Ascending aorta (tissue), 2 donors: Measurements from ENCODE around the gene PTPRCAP. TPM values are rescaled to one million over a fixed set of nuclear protein-coding genes. Genes with fewer than 3 reads are reported as not detected.

Experiments
- DNase-seq, 2 donors: peaks; one replicate each; pipeline ENCODE4 v3.0.0-alpha.2; 2019; ENCODE audit warnings: low spot score in 2 of 2
- H3K27ac ChIP-seq, 2 donors: fragments of 200-600 bp; sonication (generic); one replicate each; pipeline ENCODE4 v1.5.1; 2016 to 2017; ENCODE audit warnings: mild to moderate bottlenecking in 1 of 2
- H3K27me3 ChIP-seq: fragments of 200-600 bp; sonication (generic); one replicate; pipeline ENCODE4 v1.5.1; 2017
- H3K36me3 ChIP-seq, 2 donors: fragments of 200-600 bp; sonication (generic); one replicate each; pipeline ENCODE4 v1.5.1; 2016
- H3K4me1 ChIP-seq, 2 donors: fragments of 200-600 bp; sonication (generic); one replicate each; pipeline ENCODE4 v1.5.1; 2016 to 2017; ENCODE audit warnings: mild to moderate bottlenecking in 1 of 2
- H3K4me3 ChIP-seq, 2 donors: fragments of 200-600 bp; sonication (generic); one replicate each; pipeline ENCODE4 v1.5.1; 2016 to 2017; ENCODE audit warnings: mild to moderate bottlenecking in 1 of 2
- H3K9me3 ChIP-seq, 2 donors: fragments of 200-600 bp; sonication (generic); one replicate each; pipeline ENCODE4 v1.5.1; 2016
- intact Hi-C: fragments of 100-400 bp; cut with DNase I; formaldehyde crosslinking; loops from one replicate; pipeline ENCODE4 v1.15.1; 2023
- total RNA-seq: library from RNA; depleted of rRNA; stranded (reverse); fragments of >200 nt; gene quantifications from one replicate; pipeline ENCODE4 v1.1.0, GENCODE V29; 2016
- TF ChIP-seq, protein P1 (sequence below), 3 experiments: fragments of 200-600 bp in 2 of 3; fragments of 450-650 bp in 1 of 3; sonication (generic) in 2 of 3; IDR thresholded peaks; one replicate each; pipeline ENCODE4 v1.5.1; 2016 to 2019; ENCODE audit warnings: antibody characterized with exemption in 3 of 3, mild to moderate bottlenecking in 1 of 3, moderate library complexity in 1 of 3

Gene PTPRCAP
- total RNA-seq, 1 donor from 2014 or later = 26.6 TPM

- H3K4me3 ChIP-seq = no peak overlapping the region
- peak overlapping the region; percentile 52 to 53 for H3K27ac ChIP-seq
- no peaks in the 10 kb centered on the region for H3K9me3 ChIP-seq
- intact Hi-C loops = no loop called here
- TF ChIP-seq, protein P1, sequence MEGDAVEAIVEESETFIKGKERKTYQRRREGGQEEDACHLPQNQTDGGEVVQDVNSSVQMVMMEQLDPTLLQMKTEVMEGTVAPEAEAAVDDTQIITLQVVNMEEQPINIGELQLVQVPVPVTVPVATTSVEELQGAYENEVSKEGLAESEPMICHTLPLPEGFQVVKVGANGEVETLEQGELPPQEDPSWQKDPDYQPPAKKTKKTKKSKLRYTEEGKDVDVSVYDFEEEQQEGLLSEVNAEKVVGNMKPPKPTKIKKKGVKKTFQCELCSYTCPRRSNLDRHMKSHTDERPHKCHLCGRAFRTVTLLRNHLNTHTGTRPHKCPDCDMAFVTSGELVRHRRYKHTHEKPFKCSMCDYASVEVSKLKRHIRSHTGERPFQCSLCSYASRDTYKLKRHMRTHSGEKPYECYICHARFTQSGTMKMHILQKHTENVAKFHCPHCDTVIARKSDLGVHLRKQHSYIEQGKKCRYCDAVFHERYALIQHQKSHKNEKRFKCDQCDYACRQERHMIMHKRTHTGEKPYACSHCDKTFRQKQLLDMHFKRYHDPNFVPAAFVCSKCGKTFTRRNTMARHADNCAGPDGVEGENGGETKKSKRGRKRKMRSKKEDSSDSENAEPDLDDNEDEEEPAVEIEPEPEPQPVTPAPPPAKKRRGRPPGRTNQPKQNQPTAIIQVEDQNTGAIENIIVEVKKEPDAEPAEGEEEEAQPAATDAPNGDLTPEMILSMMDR (IDR thresholded peaks at IDR 0.05) = no peak
- no peaks in the 10 kb centered on the region for H3K27me3 ChIP-seq
- peaks cover 27 to 38% of the 10 kb centered on the region in 2 donors for H3K36me3 ChIP-seq
- H3K4me1 ChIP-seq = peaks cover 7 to 11% of the 10 kb centered on the region in 2 donors
- no peak for DNase-seq
These were observed 2.1 kb upstream of the PTPRCAP start for GRCh38 chr11:67439321-67440228.

DNA sequence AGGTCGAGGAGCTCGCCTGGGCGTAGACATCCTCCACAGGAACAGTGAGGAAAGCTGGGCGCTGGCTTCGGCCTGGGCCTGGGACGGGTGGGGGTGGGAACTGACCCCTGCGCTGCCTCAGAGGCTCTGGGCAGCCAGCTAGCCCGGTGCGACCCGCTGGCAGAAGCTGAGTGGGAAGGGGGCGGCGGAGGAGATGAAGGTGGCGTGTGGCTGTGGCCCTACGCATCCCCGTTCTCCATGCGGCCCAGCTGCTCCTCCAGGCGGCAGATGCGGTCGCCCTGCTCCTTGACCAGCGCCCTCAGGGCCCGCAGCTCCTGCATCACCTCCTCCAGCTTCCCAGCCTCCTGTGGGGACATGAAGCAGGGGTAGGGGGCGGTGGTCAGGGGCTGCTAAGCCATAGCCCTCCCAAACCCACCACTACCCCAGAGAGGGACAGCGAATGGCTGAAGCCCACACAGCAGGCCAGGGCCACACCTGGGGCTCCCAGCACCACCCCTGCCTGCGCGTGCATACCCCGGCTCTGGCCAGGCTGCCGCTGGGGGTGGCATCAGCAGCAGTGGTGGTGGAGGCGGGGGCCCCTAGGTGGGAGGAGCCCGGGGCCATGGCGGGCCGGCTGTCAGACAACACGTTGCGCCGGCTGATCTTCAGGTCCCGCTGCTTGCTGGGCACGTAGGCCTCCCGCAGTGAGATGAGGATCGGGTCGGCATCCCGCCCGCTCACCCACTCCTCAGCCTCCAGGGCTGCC lies 848 bp upstream of the PTPRCAP start:
- TF ChIP-seq, protein P1 (IDR thresholded peaks at IDR 0.05) = no peak
- Histone ChIP-seq H3K27me3 (no peaks in the 10 kb centered on the region), H3K9me3 (no peaks in the 10 kb centered on the region), H3K27ac (peak overlapping the region in 1 of 2 donors; percentile 53), H3K4me3 (peak overlapping the region in 1 of 2 donors; percentile 35), H3K36me3 (peaks cover 40 to 50% of the 10 kb centered on the region in 2 donors), H3K4me1 (peaks cover 5 to 7% of the 10 kb centered on the region in 2 donors)
- intact Hi-C loops = no loop called here
- no peak for DNase-seq

- H3K4me1 ChIP-seq = peaks cover 5 to 6% of the 10 kb centered on the region in 2 donors
- H3K9me3 ChIP-seq = no peaks in the 10 kb centered on the region
- H3K36me3 ChIP-seq = peaks cover 45 to 56% of the 10 kb centered on the region in 2 donors
- intact Hi-C loops = no loop called here
- no peaks in the 10 kb centered on the region for H3K27me3 ChIP-seq
- no peak overlapping the region for H3K27ac ChIP-seq
- no peak for DNase-seq
- peak overlapping the region in 1 of 2 donors; percentile 35 for H3K4me3 ChIP-seq
- TF ChIP-seq, protein P1 (IDR thresholded peaks at IDR 0.05) = no peak
These were observed 301 bp upstream of the PTPRCAP start for GRCh38 chr11:67437809-67438157.

- DNase-seq = no peak
These were observed 912 bp downstream of the PTPRCAP start for GRCh38 chr11:67436459-67437081.

More at GRCh38 chr11:67436459-67437081, 912 bp downstream of the PTPRCAP start:
- intact Hi-C loops = no loop called here
- H3K4me3 ChIP-seq = peak overlapping the region in 1 of 2 donors; percentile 35
- H3K27ac ChIP-seq = peak overlapping the region; percentile 41 to 63
- TF ChIP-seq, protein P1 (IDR thresholded peaks at IDR 0.05) = no peak
- peaks cover 52 to 65% of the 10 kb centered on the region in 2 donors for H3K36me3 ChIP-seq
- H3K27me3 ChIP-seq = no peaks in the 10 kb centered on the region
- no peaks in the 10 kb centered on the region for H3K4me1 ChIP-seq
- no peaks in the 10 kb centered on the region for H3K9me3 ChIP-seq
